PC-9 (cell line): ENCODE results near the gene SHC1. TPM values are rescaled to one million over a fixed set of nuclear protein-coding genes. Genes with fewer than 3 reads are reported as not detected.

ENCODE experiments used
- BruUV-seq: library from RNA; stranded (reverse); fragments of 400-500 nt; replicated peaks from 2 replicates; lab custom pipeline; 2021; lab: Mats Ljungman, UMichigan
- CTCF ChIA-PET: fragments of 300-600 bp; sonication (Branson Sonifier 250); formaldehyde crosslinking; loops from one replicate; lab custom pipeline; 2022; ENCODE audit warnings: antibody characterized with exemption; lab: Charles Lee
- POLR2A ChIA-PET: fragments of 300-600 bp; sonication (Branson Sonifier 250); formaldehyde crosslinking; loops from one replicate; lab custom pipeline; 2022; ENCODE audit warnings: antibody characterized with exemption; ENCODE audit not compliant: unreplicated experiment; lab: Charles Lee
- DNase-seq, 2 experiments: peaks; one replicate each; pipeline versions ENCODE4 v3.0.0 to v3.0.0-alpha.2; 2015 to 2022; ENCODE audit warnings: mixed read lengths in 1 of 2
- H2AFZ ChIP-seq: fragments of 200-600 bp; sonication (generic); 2 replicates; pipeline ENCODE4 v1.8.1; 2017; ENCODE audit warnings: antibody characterized with exemption
- H3F3A ChIP-seq: fragments of 200-600 bp; sonication (generic); 2 replicates; pipeline ENCODE4 v1.8.1; 2017; ENCODE audit warnings: antibody characterized with exemption, mild to moderate bottlenecking, low read depth; ENCODE audit not compliant: insufficient read depth
- H3K27ac ChIP-seq: fragments of 200-600 bp; sonication (generic); 2 replicates; pipeline ENCODE4 v1.6.1; 2016; ENCODE audit warnings: mixed run types
- H3K27me3 ChIP-seq: fragments of 200-600 bp; sonication (generic); 2 replicates; pipeline ENCODE4 v1.6.1; 2016; ENCODE audit warnings: low read depth, mixed run types; ENCODE audit not compliant: insufficient read depth
- H3K36me3 ChIP-seq: fragments of 200-600 bp; sonication (generic); 2 replicates; pipeline ENCODE4 v1.6.1; 2016; ENCODE audit warnings: low read depth, mixed run types
- H3K4me1 ChIP-seq: fragments of 200-600 bp; sonication (generic); replicated peaks from 2 replicates; pipeline ENCODE4 v1.6.1; 2016; ENCODE audit warnings: mixed run types; ENCODE audit not compliant: insufficient read depth
- H3K4me2 ChIP-seq: fragments of 200-600 bp; sonication (generic); 2 replicates; pipeline ENCODE4 v1.6.1; 2017; ENCODE audit warnings: mixed run types
- H3K4me3 ChIP-seq: fragments of 200-600 bp; sonication (generic); 2 replicates; pipeline ENCODE4 v1.6.1; 2016; ENCODE audit warnings: mixed run types
- H3K79me2 ChIP-seq: fragments of 200-600 bp; sonication (generic); 2 replicates; pipeline ENCODE4 v1.6.1; 2017; ENCODE audit warnings: low read depth, mixed run types
- H3K9me2 ChIP-seq: fragments of 200-600 bp; sonication (generic); 2 replicates; pipeline ENCODE4 v1.8.1; 2017; ENCODE audit warnings: mild to moderate bottlenecking; ENCODE audit not compliant: insufficient read depth
- H3K9me3 ChIP-seq: fragments of 200-600 bp; sonication (generic); 2 replicates; pipeline ENCODE4 v1.8.1; 2016; ENCODE audit warnings: low read depth; ENCODE audit not compliant: insufficient read depth
- H4K20me1 ChIP-seq: fragments of 200-600 bp; sonication (generic); 2 replicates; pipeline ENCODE4 v1.8.1; 2017; ENCODE audit not compliant: insufficient read depth
- CTCF ChIP-seq: fragments of 200-600 bp; sonication (generic); conservative IDR thresholded peaks from 2 replicates; pipeline ENCODE4 v1.6.1; 2017; ENCODE audit warnings: mixed run types, antibody characterized with exemption, mild to moderate bottlenecking, moderate library complexity
- EZH2 ChIP-seq: fragments of 200-600 bp; sonication (generic); IDR thresholded peaks from 2 replicates; pipeline ENCODE4 v1.8.0; 2017; ENCODE audit warnings: antibody characterized with exemption, low read depth
- intact Hi-C: fragments of 100-400 bp; cut with micrococcal nuclease; formaldehyde crosslinking; loops from one replicate; pipeline ENCODE4 v1.10.0; 2022; ENCODE audit not compliant: unreplicated experiment
- total RNA-seq: library from RNA; stranded (reverse); gene quantifications from 2 replicates; pipeline ENCODE4 v1.2.3, GENCODE V29; 2021

The SHC1 gene
- total RNA-seq, 1 experiment from 2014 or later, result 210 TPM

DNA sequence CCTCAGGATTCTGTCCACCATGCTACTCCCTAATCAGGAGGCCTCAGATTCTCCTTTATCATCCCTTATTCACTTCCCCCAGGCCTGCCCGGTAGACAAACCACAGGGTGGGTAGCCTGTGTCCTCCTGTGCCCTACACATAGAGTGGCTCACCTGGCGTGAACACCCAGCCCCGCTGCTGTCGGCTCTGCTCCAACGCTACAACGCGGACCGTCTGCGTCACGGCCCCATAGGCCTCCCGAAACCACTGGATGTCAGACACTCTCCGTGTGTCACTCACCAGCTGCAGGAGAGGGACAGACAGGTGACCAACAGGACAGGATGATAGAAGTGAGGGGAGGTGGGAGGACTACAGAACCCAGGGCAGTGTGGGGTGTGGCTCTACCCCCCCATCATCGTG is 44.3 kb downstream of the SHC1 start:
- DNase-seq, result no peak
- Histone ChIP-seq H3K9me3 (no peaks in the 10 kb centered on the region), H3K79me2 (no peaks in the 10 kb centered on the region), H3K27ac (no peak overlapping the region), H3K4me2 (no peak overlapping the region), H3K4me3 (no peak overlapping the region), H3K36me3 (peaks cover 4% of the 10 kb centered on the region; the same call in 1 of the 2 replicates), H2AFZ (no peak overlapping the region), H3F3A (0 out of 2 replicates have a peak, but pooled peaks cover under 1% of the 10 kb centered on the region), H4K20me1 (no peaks in the 10 kb centered on the region), H3K4me1 (no peaks in the 10 kb centered on the region), H3K27me3 (no peaks in the 10 kb centered on the region), H3K9me2 (no peaks in the 10 kb centered on the region)
- ChIA-PET CTCF (interaction anchor here (0.6 kb wide), 1 partner anchor 70 kb away, joined by 7 read pairs; no protein-coding TSS in a partner anchor), POLR2A (no interaction called here)
- TF ChIP-seq EZH2 (no peak), CTCF (no peak)
- intact Hi-C loops, result no loop called here
- BruUV-seq, result no TSS peak

DNA sequence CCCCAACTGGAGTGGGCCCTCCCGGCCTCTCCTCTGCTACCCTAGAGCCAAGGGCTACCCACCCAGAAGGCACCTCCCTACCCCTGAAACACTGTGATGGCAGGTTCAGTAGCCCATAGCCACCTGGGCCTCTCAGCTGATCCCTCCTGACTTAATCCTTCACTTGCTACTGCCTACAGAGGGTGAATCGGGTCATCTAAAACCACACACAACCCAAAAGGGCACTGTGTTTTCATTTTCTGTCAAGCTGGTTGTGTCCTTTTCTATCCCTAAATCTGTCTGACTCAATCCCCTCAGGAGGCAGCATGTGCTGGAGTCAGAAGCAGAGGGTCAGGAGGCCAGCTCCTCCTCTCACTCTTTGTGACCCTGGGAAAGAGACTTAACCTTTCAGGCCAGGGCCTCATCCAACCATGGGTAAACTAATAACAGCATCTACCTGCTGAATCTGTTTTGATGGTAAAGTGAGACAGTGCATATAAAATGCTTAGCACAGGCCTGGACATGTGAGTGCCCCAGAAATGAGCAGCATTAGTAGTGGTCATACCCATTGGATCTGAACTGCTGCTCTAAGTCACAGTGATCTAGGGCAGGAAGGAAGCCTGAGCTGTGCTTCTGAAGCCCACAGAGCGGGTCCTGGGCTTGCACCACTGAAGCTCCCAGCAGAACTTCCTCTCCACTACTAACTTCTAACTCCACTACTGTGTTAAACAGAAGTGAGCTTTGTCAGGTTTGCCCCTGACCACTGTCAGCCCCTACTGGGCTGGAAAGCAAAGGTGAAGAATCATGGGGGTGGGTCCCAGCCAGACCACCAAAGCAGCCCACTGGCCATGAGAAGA is 45.0 kb downstream of the SHC1 start:
- Histone ChIP-seq H3K79me2 (no peaks in the 10 kb centered on the region), H2AFZ (no peak overlapping the region), H3K27ac (no peak overlapping the region), H3K4me3 (no peak overlapping the region), H3F3A (no peaks in the 10 kb centered on the region), H3K4me2 (no peak overlapping the region), H3K4me1 (no peaks in the 10 kb centered on the region), H3K27me3 (no peaks in the 10 kb centered on the region), H3K9me3 (no peaks in the 10 kb centered on the region), H3K36me3 (peaks cover 4% of the 10 kb centered on the region; the same call in 1 of the 2 replicates), H3K9me2 (no peaks in the 10 kb centered on the region), H4K20me1 (no peaks in the 10 kb centered on the region)
- CTCF ChIA-PET, result no interaction called here
- TF ChIP-seq CTCF, result no peak
- no peak for TF ChIP-seq EZH2
- intact Hi-C loops, result no loop called here
- DNase-seq, result no peak
- no TSS peak for BruUV-seq
- POLR2A ChIA-PET, result no interaction called here

- H3K9me2 ChIP-seq, result no peaks in the 10 kb centered on the region
- CTCF ChIA-PET, result no interaction called here
- H3K36me3 ChIP-seq, result peaks cover 4% of the 10 kb centered on the region; the same call in 1 of the 2 replicates
- no peak overlapping the region for H3K4me2 ChIP-seq
- H3K4me3 ChIP-seq, result no peak overlapping the region
- H3K9me3 ChIP-seq, result no peaks in the 10 kb centered on the region
- TF ChIP-seq CTCF, result no peak
- TF ChIP-seq EZH2, result no peak
- no peaks in the 10 kb centered on the region for H3K79me2 ChIP-seq
- intact Hi-C loops, result no loop called here
- H3F3A ChIP-seq, result no peaks in the 10 kb centered on the region
- H2AFZ ChIP-seq, result no peak overlapping the region
- POLR2A ChIA-PET, result no interaction called here
- H3K4me1 ChIP-seq, result no peaks in the 10 kb centered on the region
- no peaks in the 10 kb centered on the region for H3K27me3 ChIP-seq
- H3K27ac ChIP-seq, result no peak overlapping the region
- no peak for DNase-seq
- H4K20me1 ChIP-seq, result no peaks in the 10 kb centered on the region
- BruUV-seq, result no TSS peak
Observed at GRCh38 chr1:154923695-154924094, 46.9 kb downstream of the SHC1 start.
